B cell (primary cell): Measurements from ENCODE around the gene NOC2L.

Experiments
- CTCF ChIP-seq: fragments of 200-600 bp; IDR thresholded peaks from one replicate; pipeline ENCODE4 v1.8.0; 2022; ENCODE audit warnings: antibody characterized with exemption, mild to moderate bottlenecking
- EZH2 ChIP-seq: IDR thresholded peaks from 2 replicates; pipeline ENCODE4 v1.6.1; 2012; ENCODE audit warnings: borderline replicate concordance, low read depth, mild to moderate bottlenecking, moderate library complexity, low read length; ENCODE audit not compliant: insufficient read depth, poor library complexity, severe bottlenecking

GRCh38 chr1:910881-911721, 48.0 kb downstream of the NOC2L start:
- TF ChIP-seq CTCF: no peak
- no peak for TF ChIP-seq EZH2
